Measurements from ENCODE around the gene PRR14.

DNA sequence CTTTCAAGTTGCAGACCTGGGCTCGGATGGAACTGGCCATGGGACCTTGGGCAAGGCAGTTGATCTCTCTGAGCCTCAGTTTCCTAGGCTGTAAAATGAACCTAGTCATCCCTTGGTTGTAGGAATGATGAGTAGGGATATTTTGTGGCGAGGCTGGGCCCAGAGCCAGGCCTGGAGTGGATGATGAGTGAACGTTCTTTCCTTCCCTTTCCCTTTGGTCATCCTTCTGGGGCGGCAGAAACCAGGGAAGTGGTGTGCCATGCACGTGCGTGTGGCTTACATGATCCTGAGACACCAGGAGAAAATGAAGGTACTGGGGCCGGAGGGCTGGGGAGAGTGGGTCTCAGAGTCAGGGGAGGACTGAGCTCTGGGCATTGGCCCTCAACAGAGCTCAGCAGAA lies 15.9 kb downstream of the PRR14 start:
- TF ChIP-seq, protein P1, sequence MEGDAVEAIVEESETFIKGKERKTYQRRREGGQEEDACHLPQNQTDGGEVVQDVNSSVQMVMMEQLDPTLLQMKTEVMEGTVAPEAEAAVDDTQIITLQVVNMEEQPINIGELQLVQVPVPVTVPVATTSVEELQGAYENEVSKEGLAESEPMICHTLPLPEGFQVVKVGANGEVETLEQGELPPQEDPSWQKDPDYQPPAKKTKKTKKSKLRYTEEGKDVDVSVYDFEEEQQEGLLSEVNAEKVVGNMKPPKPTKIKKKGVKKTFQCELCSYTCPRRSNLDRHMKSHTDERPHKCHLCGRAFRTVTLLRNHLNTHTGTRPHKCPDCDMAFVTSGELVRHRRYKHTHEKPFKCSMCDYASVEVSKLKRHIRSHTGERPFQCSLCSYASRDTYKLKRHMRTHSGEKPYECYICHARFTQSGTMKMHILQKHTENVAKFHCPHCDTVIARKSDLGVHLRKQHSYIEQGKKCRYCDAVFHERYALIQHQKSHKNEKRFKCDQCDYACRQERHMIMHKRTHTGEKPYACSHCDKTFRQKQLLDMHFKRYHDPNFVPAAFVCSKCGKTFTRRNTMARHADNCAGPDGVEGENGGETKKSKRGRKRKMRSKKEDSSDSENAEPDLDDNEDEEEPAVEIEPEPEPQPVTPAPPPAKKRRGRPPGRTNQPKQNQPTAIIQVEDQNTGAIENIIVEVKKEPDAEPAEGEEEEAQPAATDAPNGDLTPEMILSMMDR (IDR thresholded peaks at IDR 0.05): no peak
- TF ChIP-seq POLR2A (IDR thresholded peaks at IDR 0.05): no peak

Measured in Peyer's patch (tissue), 4 donors.